HepG2 (cell line): ENCODE data around the gene HOXD3. TPM values are rescaled to one million over a fixed set of nuclear protein-coding genes. Genes with fewer than 3 reads are reported as not detected.

Source experiments
- ATM ChIP-seq: fragments of 450-650 bp; IDR thresholded peaks from 2 replicates; pipeline ENCODE4 v1.7.1; 2017; ENCODE audit warnings: mild to moderate bottlenecking, borderline replicate concordance
- GATA4 ChIP-seq: sonication (generic); IDR thresholded peaks from 2 replicates; pipeline ENCODE4 v1.6.1; 2016; ENCODE audit warnings: antibody characterized with exemption, low read depth, borderline replicate concordance
- HNRNPUL1 ChIP-seq: fragments of 200-400 bp; formaldehyde crosslinking; IDR thresholded peaks from 2 replicates; pipeline ENCODE4 v1.6.1; 2017; ENCODE audit warnings: low read depth, mild to moderate bottlenecking, low read length, moderate library complexity
- LRRFIP1 ChIP-seq: sonication (generic); formaldehyde crosslinking; conservative IDR thresholded peaks from 2 replicates; pipeline ENCODE4 v1.4.0; 2020; ENCODE audit warnings: missing genetic modification reagents
- NFE2 ChIP-seq: sonication (generic); formaldehyde crosslinking; IDR thresholded peaks from 2 replicates; pipeline ENCODE4 v1.4.0; 2020; ENCODE audit warnings: missing genetic modification reagents
- NFKBIZ ChIP-seq: IDR thresholded peaks from 2 replicates; pipeline ENCODE4 v1.6.1; 2018; ENCODE audit warnings: missing genetic modification reagents, missing compliant biosample characterization
- NFYB ChIP-seq: sonication (generic); formaldehyde crosslinking; IDR thresholded peaks from 2 replicates; pipeline ENCODE4 v1.4.0; 2020; ENCODE audit warnings: missing genetic modification reagents
- NR2F6 ChIP-seq, 2 experiments: IDR thresholded peaks; 2 replicates each; pipeline ENCODE4 v1.6.1; 2016; ENCODE audit warnings: antibody characterized with exemption in 1 of 2, mild to moderate bottlenecking in 1 of 2
- PAWR ChIP-seq: sonication (generic); formaldehyde crosslinking; IDR thresholded peaks from 2 replicates; pipeline ENCODE4 v1.4.0; 2020; ENCODE audit warnings: missing genetic modification reagents, mild to moderate bottlenecking, borderline replicate concordance
- PAX8 ChIP-seq: sonication (generic); formaldehyde crosslinking; IDR thresholded peaks from 2 replicates; pipeline ENCODE4 v1.8.0; 2022; ENCODE audit warnings: mild to moderate bottlenecking, missing genetic modification reagents, borderline replicate concordance
- PITX1 ChIP-seq: sonication (generic); formaldehyde crosslinking; IDR thresholded peaks from 2 replicates; pipeline ENCODE4 v1.5.1; 2020; ENCODE audit warnings: mild to moderate bottlenecking, missing genetic modification reagents
- THAP9 ChIP-seq: sonication (generic); formaldehyde crosslinking; IDR thresholded peaks from 2 replicates; pipeline ENCODE4; 2020; ENCODE audit warnings: missing genetic modification reagents, mild to moderate bottlenecking, borderline replicate concordance
- TOE1 ChIP-seq: sonication (generic); formaldehyde crosslinking; IDR thresholded peaks from 2 replicates; pipeline ENCODE4 v1.4.0; 2020; ENCODE audit warnings: mild to moderate bottlenecking, missing genetic modification reagents
- ZNF276 ChIP-seq: sonication (generic); formaldehyde crosslinking; IDR thresholded peaks from 2 replicates; pipeline ENCODE4 v1.4.0; 2020; ENCODE audit warnings: mild to moderate bottlenecking, low read depth, missing genetic modification reagents
- ZNF335 ChIP-seq: sonication (generic); formaldehyde crosslinking; IDR thresholded peaks from 2 replicates; pipeline ENCODE4 v1.4.0; 2020; ENCODE audit warnings: missing genetic modification reagents
- ZNF451 ChIP-seq: sonication (generic); formaldehyde crosslinking; IDR thresholded peaks from 2 replicates; pipeline ENCODE4 v1.5.0; 2020; ENCODE audit warnings: mild to moderate bottlenecking, missing genetic modification reagents
- ZNF513 ChIP-seq: sonication (generic); formaldehyde crosslinking; conservative IDR thresholded peaks from 2 replicates; pipeline ENCODE4 v1.5.0; 2020; ENCODE audit warnings: missing genetic modification reagents
- ZNF670 ChIP-seq: sonication (generic); formaldehyde crosslinking; IDR thresholded peaks from 2 replicates; pipeline ENCODE4 v1.8.0; 2022; ENCODE audit warnings: mild to moderate bottlenecking, missing genetic modification reagents, borderline replicate concordance
- ZNF749 ChIP-seq: sonication (generic); formaldehyde crosslinking; IDR thresholded peaks from 2 replicates; pipeline ENCODE4 v1.8.0; 2022; ENCODE audit warnings: mild to moderate bottlenecking, missing genetic modification reagents, moderate library complexity, borderline replicate concordance
- ZNF781 ChIP-seq: sonication (generic); formaldehyde crosslinking; IDR thresholded peaks from 2 replicates; pipeline ENCODE4 v1.5.1; 2020; ENCODE audit warnings: borderline replicate concordance, mild to moderate bottlenecking, missing genetic modification reagents; ENCODE audit errors: not compliant biosample characterization
- ZNF850 ChIP-seq: sonication (generic); formaldehyde crosslinking; conservative IDR thresholded peaks from 2 replicates; pipeline ENCODE4 v1.9.0; 2021; ENCODE audit warnings: mild to moderate bottlenecking, missing genetic modification reagents
- polyA plus RNA-seq, 8 experiments: library from polyadenylated mRNA; depleted of rRNA in 3 of 8; stranded (reverse) in 7 of 8; unstranded in 1 of 8; fragments of >200 nt; fragmentation: Illumina TruSeq in 4 of 8; extraction: Trizol in 4 of 8; gene quantifications; 2 replicates each; pipeline versions ENCODE4 v1.2.1 to v1.2.3, GENCODE V29; 2011 to 2016; ENCODE audit warnings: low read depth in 4 of 8, missing spikeins in 1 of 8, mixed read lengths in 1 of 8; ENCODE audit not compliant: insufficient read depth in 1 of 8
- total RNA-seq, 5 experiments: library from RNA; depleted of rRNA; stranded (reverse); fragments of >200 nt; fragmentation: Illumina TruSeq; extraction: Trizol; gene quantifications; 2 replicates each; pipeline ENCODE4 v1.2.3, GENCODE V29; 2016; ENCODE audit warnings: low read depth in 1 of 5

The HOXD3 gene
- total and polyA plus RNA-seq, 2 of the 13 experiments (the other 11 are each of a cell fraction or from before 2014, with no cell fraction given) = 0.05 to 0.09 TPM

- no peak for TF ChIP-seq ZNF276 (CRISPR knock-in tag)
- no peak for TF ChIP-seq NFE2 (CRISPR knock-in tag)
- no peak for TF ChIP-seq ATM
- TF ChIP-seq PITX1 = no peak
- TF ChIP-seq LRRFIP1 (CRISPR knock-in tag) = no peak
- no peak for TF ChIP-seq PAWR (CRISPR knock-in tag)
- no peak for TF ChIP-seq ZNF850 (CRISPR knock-in tag)
- TF ChIP-seq ZNF670 = no peak
- peak; percentile 77; the same call in 1 of the 2 replicates for TF ChIP-seq GATA4
- no peak for TF ChIP-seq THAP9
- TF ChIP-seq ZNF335 (CRISPR knock-in tag) = no peak
- TF ChIP-seq HNRNPUL1 = 0 out of 2 replicates have a peak, but pooled peaks have one; percentile 47
- no peak for TF ChIP-seq NFYB (CRISPR knock-in tag)
- peak; percentile 90; the same call in 1 of the 2 replicates for TF ChIP-seq TOE1
- TF ChIP-seq PAX8 (CRISPR knock-in tag) = no peak
- TF ChIP-seq ZNF451 = no peak
- TF ChIP-seq ZNF513 (CRISPR knock-in tag) = no peak
- no peak for TF ChIP-seq ZNF781 (CRISPR knock-in tag)
- peak; percentile 70 for TF ChIP-seq NR2F6 (IDR thresholded peaks at IDR 0.05)
- TF ChIP-seq NR2F6 (CRISPR knock-in tag; IDR thresholded peaks at IDR 0.05) = peak; percentile 23; the same call in 1 of the 2 replicates
- TF ChIP-seq ZNF749 (CRISPR knock-in tag) = no peak; the same call in 1 of the 2 replicates
- peak; percentile 34; the same call in 1 of the 2 replicates for TF ChIP-seq NFKBIZ (CRISPR knock-in tag)
These were observed 30.2 kb downstream of the HOXD3 start (continued) for GRCh38 chr2:176187200-176187898.
